Activated naive CD8-positive, alpha-beta T cell treated with anti-CD3 and anti-CD28 coated beads, Interleukin-2, amount 50 U/mL, for 16 hours (primary cell): Measurements from ENCODE around the gene MCEMP1.

Experiments
- DNase-seq: peaks from one replicate; pipeline ENCODE4 v3.0.0-alpha.2; 2020; ENCODE audit warnings: low read depth, low spot score

Gene MCEMP1

GRCh38 chr19:7697721-7698287 lies 20.9 kb downstream of the MCEMP1 start:
- no peak for DNase-seq

GRCh38 chr19:7698583-7698982 lies 21.7 kb downstream of the MCEMP1 start:
- no peak for DNase-seq

DNA sequence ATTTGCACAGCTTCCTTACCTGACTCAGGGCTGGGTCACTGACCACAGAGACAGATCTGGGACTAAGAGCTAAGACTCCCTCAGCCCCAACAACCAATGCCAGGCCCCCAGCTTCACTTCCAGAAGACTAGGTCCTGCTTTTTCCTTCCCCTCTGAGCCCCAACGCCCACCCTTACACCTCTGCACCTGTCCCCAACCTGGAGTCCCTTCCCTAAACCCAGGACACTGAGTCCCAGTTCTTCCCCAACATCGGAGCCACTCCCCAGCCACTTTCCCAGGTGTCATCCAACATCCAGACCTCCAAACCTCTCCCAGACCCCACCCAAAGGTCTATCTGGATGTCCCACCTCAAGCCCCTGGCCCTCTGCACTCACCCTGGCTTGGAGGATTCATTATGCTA lies 22.1 kb downstream of the MCEMP1 start:
- no peak for DNase-seq

- no peak for DNase-seq
These were observed 22.8 kb downstream of the MCEMP1 start for GRCh38 chr19:7699417-7700401.

DNA sequence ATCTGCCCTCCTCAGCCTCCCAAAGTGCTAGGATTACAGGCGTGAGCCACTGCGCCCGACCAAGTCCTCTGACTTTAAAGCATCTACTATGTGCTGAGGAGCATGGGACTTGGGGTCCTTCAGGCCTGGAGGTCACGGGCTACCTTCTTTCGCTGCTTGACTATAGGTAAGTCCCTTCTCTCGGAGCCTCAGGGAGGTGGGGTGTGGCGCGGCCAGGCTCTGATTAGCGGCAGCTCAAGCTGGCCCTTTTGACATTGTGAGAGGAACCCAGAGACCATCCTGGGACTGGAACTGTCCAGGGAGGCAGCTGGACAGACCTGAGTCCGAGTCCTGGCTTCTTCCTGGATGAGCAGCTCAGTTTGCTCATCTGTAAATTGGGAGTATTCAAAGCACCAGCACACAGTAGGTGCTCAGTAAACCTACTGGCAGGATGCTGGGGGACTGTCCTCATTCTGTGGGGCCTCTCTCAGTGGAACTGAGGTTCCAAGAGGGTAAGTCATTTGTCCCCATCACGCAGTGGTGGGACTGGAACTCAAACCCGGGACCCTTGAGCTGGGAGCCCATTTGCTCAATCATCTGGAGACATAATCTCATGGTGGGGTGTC lies 24.3 kb downstream of the MCEMP1 start:
- no peak for DNase-seq

- DNase-seq: no peak
These were observed 25.0 kb downstream of the MCEMP1 start, which contains the start of gene FCER2 for GRCh38 chr19:7701654-7702457. TSS of gene FCER2 (minus strand) at chr19:7702131. CDS start at chr19:7699760, 2,371 bp downstream.

- DNase-seq: no peak
These were observed 26.4 kb downstream of the MCEMP1 start for GRCh38 chr19:7703332-7703731.

GRCh38 chr19:7704280-7705060 lies 27.6 kb downstream of the MCEMP1 start:
- DNase-seq: no peak

DNA sequence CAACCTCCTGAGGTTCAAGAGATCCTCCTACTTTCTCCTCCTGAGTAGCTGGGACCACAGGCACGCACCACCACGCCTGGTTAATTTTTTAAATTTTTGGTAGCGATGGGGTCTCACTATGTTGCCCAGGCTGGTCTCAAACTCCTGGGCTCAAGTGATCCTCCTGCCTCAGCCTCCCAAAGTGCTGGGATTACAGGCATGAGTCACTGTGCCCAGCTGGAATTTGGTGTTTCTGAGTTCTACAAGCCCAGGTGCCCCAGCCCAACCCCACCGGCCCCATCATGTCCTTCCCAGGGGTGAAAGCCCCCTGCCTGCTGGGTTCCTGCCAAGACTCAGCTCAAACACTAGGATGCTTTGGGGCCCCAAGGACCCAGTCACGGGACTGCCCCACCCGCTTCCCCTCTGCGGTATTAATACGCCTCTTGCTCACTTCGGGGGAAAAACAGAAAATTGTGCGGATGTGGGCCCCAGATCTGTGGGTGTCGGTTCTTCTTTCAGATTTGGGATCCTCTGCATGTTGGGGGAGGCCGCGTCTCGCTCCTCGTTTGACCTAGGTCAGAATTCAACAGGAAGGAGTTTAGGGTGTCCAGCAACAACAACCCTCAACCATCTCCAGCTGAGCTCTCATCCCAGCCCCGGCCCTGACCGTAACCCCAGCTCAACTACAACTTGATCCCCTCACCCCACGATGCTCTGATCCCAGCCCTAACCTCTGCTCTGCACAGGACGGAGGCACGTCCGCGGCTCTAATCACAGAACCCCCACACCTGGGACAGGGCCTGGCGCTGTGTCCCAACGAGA lies 28.7 kb downstream of the MCEMP1 start:
- DNase-seq: peak; percentile 43

DNA sequence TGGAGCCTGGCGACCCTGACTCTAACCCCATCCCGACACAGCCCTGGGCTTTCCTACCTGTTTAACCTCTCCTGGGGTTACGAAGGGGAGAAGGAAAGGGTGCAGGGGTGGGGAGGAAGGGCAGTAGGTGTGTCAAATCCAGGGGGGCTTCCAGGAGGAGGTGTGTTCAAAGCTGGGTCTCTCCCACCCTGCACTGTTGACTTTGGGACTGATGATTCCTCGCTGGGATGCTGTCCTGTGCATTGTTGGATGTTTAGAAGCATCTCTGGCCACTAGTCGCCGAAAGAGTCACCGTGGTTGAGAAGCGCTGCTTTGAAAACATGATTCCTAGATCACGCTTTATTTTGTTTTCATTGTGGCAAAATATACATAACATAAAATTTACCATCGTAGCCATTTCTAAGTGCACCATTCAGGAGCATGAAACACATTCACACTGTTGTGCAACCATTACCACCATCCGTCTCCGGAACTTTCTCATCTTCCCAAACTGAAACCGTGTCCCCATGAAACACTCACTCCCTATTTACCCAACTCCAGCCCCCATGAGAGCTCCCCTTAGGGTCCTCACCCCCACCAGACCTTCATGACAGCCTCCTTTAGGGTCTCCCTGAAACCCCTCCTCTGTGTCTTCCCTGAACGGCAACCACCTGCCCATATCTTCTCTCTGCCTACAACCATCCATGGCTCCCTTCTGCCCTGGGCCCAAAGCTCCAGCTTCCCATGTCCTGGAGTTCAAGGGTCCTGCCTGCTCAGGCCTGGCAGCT lies 29.5 kb downstream of the MCEMP1 start:
- no peak for DNase-seq

DNA sequence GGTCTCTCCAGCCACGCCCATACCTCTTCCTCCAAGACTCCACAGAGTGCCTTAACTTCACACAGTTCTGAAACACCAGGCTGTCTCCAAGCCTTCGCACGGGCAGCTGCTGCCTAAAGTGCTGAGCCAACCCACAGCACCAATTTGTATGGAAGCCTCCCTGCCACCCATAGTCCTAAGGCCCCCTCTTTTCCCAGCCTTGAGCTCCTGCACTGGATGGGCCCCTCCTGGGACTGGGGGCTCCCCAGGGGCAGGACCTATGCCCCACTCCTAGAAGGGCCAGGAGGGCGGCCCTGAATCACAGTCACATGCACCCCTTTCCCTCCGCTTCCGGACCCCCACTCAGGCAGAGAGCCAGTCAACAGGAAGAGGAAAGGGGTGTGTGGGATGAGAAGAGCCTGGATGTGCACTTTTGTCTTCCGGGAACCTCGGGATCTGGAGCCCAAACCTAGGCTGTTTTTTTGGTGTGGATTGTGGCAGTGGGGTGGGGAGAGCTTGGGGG lies 30.1 kb downstream of the MCEMP1 start:
- no peak for DNase-seq

DNA sequence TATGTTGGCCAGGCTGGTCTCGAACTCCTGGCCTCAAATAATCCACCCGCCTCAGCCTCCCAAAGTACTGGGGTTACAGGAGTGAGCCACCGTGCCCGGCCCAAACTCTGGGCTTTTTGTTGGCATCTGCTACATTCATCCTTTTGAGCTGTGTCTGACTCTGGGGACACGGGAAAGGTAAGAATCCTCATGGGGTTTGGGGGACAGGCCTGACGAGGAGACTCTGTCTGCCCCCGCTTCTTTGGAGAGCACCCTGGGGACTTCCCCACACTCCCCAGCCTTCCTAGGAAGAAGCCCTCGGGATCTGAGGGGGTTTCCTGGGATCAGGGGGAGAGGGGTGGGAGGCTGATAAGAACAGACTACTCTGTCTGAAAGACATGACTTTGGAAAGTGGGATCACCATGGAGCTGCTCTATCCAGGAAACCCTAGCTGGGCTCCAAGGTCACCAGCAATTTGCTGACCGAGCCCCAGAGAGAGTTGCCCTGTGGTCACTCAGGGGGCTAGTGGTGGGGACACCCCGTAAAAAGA lies 33.1 kb downstream of the MCEMP1 start:
- DNase-seq: no peak

- DNase-seq: no peak
These were observed 33.7 kb downstream of the MCEMP1 start for GRCh38 chr19:7710616-7711015.

- DNase-seq: no peak
These were observed 38.8 kb downstream of the MCEMP1 start for GRCh38 chr19:7715671-7716070.

GRCh38 chr19:7716762-7717161 lies 39.9 kb downstream of the MCEMP1 start:
- no peak for DNase-seq

DNA sequence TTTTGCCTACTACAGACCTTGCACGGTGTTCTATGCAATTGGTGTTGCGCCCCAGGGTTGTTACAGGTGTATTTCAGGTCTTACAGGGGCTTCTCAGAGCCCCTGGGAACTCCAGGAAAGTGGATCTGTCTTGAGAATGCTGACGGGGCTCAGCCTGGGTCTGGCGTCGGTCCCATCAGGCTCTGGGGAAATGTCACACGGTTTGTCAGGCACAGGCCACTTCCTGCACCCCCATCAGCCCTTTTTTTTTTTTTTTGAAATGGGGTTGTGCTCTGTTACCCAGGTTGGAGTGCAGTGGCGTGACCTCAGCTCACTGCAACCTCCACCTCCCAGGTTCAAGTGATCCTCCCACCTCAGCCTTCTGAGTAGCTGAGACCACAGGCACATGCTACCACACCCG lies 41.8 kb downstream of the MCEMP1 start:
- no peak for DNase-seq

- DNase-seq: no peak
These were observed 43.5 kb downstream of the MCEMP1 start for GRCh38 chr19:7720351-7720750.

DNA sequence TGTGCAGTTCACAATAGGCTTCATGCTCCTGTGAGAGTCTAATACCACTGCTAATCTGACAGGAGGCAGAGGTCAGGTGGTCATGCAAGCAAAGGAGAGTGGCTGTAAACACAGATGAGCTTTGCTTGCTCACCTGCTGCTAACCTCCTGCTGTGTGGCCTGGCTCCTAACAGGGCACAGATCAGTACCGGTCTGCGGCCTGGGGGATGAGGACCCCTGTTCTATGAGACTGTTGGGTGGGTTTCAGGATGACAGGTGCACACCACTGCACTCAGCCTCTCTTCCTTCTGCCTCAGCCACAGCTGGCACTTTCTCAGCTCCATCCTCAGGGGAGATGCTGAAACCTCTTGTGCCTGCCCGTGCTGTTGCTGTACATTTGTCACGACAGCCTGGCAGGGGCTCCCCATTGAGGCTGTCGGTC lies 45.4 kb downstream of the MCEMP1 start:
- no peak for DNase-seq

DNA sequence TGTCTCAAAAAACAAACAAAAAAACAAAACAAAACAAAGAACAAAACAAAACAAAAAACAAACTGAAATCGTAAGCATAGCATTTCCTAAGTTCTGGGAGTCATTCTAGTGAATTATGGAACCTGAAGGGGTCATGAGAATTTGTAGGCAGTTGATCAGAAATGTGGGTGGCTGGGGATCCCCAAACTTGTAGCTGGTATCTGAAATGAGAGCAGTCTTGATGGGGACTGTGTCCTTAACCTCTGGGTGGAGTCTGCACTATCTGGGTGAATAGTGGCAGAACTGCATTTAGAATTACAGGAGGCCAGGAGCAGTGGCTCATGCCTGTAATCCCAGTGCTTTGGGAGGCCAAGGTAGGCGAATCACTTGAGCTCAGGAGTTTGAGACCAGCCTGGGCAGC lies 48.9 kb downstream of the MCEMP1 start:
- no peak for DNase-seq
